Keratinocyte (primary cell): ENCODE results near the gene FAM185A.

Source experiments
- EZH2 ChIP-seq: IDR thresholded peaks from one replicate; pipeline ENCODE4 v1.6.1; 2012; ENCODE audit warnings: inconsistent platforms, mild to moderate bottlenecking, low read length, moderate library complexity
- TF ChIP-seq, protein P1 (sequence below), 3 experiments: IDR thresholded peaks in 1 of 3; conservative IDR thresholded peaks in 1 of 3; optimal IDR thresholded peaks in 1 of 3; 2 replicates in 2 of 3; 3 replicates in 1 of 3; pipeline versions ENCODE3 to v1.5.1; 2011; ENCODE audit warnings: low read length in 3 of 3, mild to moderate bottlenecking in 3 of 3, moderate library complexity in 2 of 3, control low read depth in 1 of 3, inconsistent platforms in 1 of 3; ENCODE audit not compliant: insufficient read depth in 2 of 3; ENCODE audit errors: extremely low read depth in 1 of 3

DNA sequence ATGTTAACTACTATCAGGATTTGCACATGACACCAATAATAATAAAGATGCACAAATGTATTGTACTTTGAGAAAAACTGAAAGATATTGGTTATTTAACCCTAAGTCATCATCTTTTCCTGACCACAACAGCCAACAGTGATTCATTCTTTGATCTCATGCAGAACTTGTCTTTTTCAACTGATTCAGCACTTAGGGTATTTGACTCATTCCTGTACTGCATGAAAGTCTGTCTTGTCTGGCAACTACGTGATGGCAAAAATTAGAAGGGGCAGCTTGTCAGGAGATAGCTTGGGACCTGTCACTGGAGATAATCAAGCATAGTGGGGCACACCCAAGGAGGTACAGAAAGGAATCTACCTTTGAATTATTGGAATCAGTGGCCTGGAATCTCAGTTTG lies 86.2 kb downstream of the FAM185A start:
- TF ChIP-seq, protein P1, sequence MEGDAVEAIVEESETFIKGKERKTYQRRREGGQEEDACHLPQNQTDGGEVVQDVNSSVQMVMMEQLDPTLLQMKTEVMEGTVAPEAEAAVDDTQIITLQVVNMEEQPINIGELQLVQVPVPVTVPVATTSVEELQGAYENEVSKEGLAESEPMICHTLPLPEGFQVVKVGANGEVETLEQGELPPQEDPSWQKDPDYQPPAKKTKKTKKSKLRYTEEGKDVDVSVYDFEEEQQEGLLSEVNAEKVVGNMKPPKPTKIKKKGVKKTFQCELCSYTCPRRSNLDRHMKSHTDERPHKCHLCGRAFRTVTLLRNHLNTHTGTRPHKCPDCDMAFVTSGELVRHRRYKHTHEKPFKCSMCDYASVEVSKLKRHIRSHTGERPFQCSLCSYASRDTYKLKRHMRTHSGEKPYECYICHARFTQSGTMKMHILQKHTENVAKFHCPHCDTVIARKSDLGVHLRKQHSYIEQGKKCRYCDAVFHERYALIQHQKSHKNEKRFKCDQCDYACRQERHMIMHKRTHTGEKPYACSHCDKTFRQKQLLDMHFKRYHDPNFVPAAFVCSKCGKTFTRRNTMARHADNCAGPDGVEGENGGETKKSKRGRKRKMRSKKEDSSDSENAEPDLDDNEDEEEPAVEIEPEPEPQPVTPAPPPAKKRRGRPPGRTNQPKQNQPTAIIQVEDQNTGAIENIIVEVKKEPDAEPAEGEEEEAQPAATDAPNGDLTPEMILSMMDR (optimal IDR thresholded peaks at IDR 0.05 in 1 of 3, IDR thresholded peaks at IDR 0.05 in 1 of 3, conservative IDR thresholded peaks at IDR 0.05 in 1 of 3; ENCODE audit: extremely low read depth in 1 of 3, insufficient read depth in 2 of 3, low read length in 3 of 3): no peak
- TF ChIP-seq EZH2: no peak
